ENCODE measurements around the gene RAB4B.
A peak's percentile ranks its signal among the peaks of the same experiment; 100 is the strongest.
"Not testable (repeated sequence)": the region's sequence is repeated elsewhere in the genome, so short reads cannot be mapped to it uniquely, and the experiment has no call there.

RAB4B gene

DNA sequence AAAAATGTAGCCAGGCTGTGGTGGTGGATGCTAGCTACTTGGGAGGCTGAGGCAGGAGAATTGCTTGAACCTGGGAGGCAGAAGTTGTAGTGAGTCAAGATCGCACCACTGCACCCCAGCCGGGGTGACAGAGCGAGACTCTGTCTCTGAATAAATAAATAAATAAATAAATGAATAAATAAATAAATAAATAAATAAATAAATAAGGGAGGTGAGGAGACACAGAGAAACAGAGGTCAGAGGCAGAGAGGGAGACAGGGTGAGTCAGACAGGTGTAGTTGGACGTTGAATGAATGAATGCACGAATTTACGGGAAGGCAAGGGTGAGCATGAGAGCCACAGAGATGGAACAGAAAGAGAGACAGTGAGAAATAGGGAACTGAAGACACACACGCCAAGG, 3.1 kb downstream of the RAB4B start:
- DNase-seq: no peak

- no peak for DNase-seq
These were observed 5.7 kb downstream of the RAB4B start for GRCh38 chr19:40783711-40784110.

DNA sequence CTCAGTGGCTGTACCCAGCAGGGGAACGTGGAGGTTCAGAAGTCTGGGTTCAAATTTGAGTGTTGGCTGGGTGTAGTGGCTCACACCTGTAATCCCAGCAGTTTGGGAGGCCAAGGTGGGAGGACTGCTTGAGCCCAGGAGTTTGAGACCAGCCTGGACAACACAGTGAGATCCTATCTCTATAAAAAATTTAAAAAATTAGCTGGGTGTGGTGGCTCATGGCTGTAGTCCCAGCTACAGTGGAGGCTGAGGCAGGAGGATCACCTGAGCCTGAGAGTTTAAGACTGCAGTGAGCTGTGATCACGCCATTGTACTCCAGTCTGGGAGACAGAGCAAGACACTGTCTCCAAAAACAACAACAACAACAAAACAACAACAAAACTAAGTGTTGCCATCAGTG, 6.1 kb downstream of the RAB4B start:
- not testable (repeated sequence) for DNase-seq

- DNase-seq: no peak
These were observed 7.5 kb downstream of the RAB4B start for GRCh38 chr19:40785526-40785925.

DNA sequence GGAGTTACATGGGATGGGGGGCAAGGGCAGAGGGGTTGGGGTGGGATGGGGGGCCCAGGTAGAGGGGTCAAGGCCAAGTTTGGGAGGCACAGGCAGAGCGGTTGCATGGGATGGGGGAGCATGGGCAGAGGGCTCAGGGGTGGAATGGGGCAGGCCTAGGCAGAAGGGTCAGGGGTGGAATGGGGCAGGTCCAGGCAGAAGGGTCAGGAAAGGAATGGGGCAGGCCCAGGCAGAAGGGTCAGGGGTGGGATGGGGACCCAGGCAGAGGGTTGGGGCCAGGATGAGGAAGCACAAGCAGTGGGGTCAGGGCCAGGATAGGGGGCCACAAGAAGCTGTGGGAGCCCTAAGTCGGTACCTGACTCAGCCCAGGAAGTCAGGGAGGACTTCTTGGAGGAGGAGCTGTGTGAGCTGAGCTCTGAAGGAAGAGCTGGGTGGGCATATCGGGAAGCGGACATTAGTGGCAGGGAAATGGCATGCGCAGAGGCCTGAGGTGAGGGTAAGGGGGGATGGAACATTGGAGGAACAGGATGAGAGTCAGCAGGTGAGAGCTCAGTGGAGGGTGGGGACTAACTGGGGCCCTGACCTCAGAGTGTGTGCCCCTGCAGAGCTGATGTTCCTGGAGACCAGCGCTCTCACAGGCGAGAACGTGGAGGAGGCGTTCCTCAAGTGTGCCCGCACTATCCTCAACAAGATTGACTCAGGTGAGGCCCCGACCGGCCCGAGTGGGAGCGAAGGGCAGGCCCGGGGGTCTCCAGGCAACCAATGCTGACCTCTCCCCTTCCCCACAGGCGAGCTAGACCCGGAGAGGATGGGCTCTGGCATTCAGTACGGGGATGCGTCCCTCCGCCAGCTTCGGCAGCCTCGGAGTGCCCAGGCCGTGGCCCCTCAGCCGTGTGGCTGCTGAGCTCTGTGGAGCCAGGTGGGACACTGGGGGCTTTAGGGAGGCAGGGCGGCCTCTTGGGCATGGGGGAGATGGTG, 8.3 kb downstream of the RAB4B start:
- DNase-seq: no peak

GRCh38 chr19:40791349-40791748, 13.3 kb downstream of the RAB4B start:
- DNase-seq: no peak

DNA sequence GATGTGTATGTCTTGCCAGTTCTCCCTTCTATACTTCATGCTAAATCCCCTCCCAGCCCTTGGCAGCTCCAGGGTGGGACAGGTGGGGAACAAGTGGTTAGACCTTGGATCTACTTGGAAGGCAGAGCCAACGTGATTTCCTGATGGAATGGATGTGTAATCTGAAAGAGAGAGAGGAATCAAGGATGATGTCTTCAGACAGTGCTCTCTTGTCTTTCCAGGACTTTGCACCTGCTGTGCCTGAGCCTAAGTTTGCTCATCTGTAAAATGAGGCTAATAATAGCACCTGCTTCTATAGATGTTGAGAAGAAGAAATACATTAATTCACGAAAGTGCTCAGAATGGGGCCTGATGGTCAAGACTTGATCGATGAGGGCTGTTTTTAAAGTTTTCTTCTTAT, 13.9 kb downstream of the RAB4B start:
- no peak for DNase-seq

GRCh38 chr19:40797166-40797962, 19.3 kb downstream of the RAB4B start:
- no peak for DNase-seq

DNA sequence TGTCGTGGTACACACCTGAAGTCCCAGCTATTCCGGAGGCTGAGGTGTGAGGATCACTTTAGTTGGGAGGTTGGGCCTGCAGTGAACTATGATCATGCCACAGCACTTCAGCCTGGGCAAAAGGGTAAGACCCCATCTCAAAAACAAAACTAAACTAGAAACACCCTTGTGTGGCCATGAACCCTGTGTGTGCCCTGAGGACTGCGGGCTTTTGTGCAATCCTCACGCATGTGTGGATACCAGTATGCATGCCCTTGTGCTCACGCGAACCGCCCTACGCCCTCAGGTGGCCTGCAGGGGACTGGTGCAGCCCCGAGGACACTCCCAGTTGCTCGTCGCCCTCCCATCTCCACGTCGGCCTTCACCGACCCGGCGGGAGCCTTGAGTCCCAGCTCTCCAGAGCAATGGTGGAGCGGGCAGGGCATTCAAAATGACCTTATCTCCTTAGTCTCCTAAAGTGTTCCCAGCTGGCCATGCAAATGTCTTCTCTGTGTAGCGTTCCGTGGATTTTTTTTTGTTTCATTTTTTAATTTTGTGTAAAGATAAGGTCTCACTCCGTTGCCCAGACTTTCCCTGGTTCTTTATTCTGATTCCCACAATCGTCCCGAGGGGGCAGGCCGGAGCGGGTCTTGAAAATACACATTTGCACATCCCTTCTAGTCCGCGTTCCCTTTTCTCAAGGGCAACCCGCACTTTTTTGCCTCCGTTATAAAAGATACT, 20.1 kb downstream of the RAB4B start:
- DNase-seq: peak; percentile 43 to 62

GRCh38 chr19:40798683-40799557, 20.9 kb downstream of the RAB4B start, which contains the start of gene EGLN2:
Gene EGLN2, plus strand, starts transcription at chr19:40799191. Its CDS starts 1,382 bp downstream, at chr19:40800573.
- peak; percentile 99 to 100 for DNase-seq

- no peak for DNase-seq
These were observed 21.7 kb downstream of the RAB4B start for GRCh38 chr19:40799558-40800338.

- no peak for DNase-seq
These were observed 22.4 kb downstream of the RAB4B start for GRCh38 chr19:40800339-40800996.

- no peak for DNase-seq
These were observed 22.9 kb downstream of the RAB4B start for GRCh38 chr19:40800997-40801377.

DNA sequence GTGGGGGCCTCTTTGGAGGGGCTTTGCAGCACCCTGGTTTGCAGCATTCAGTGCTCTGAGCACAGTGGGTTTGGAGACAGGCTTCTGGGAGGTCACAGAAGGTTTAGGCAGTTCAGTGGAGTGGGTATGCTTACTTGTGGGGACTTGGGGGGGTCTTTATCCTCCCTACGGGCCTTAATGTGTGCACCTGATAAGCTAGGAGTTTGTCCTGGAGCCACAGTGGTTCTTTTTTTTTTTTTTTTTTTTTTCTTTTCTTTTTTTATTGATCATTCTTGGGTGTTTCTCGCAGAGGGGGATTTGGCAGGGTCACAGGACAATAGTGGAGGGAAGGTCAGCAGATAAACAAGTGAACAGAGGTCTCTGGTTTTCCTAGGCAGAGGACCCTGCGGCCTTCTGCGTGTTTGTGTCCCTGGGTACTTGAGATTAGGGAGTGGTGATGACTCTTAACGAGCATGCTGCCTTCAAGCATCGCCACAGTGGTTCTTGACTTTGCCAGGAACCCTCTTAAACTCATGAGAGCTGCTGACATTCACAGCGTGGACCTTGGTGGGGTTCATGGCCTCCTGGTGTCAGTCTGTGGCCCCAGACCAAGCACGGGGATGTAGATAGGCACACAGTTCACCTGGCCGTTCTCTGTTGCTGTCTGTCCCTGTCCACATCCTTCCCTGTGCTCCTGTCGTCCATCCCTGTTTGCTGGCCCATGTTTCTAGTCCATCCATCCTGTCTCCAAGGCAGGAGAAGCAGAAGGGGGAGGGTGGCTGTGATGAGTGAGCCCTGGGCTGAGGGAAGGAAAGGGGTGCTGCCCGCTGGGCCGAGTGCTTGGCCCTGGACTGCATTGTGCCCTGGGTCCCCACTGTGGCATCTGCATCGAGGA, 23.6 kb downstream of the RAB4B start:
- no peak for DNase-seq

DNA sequence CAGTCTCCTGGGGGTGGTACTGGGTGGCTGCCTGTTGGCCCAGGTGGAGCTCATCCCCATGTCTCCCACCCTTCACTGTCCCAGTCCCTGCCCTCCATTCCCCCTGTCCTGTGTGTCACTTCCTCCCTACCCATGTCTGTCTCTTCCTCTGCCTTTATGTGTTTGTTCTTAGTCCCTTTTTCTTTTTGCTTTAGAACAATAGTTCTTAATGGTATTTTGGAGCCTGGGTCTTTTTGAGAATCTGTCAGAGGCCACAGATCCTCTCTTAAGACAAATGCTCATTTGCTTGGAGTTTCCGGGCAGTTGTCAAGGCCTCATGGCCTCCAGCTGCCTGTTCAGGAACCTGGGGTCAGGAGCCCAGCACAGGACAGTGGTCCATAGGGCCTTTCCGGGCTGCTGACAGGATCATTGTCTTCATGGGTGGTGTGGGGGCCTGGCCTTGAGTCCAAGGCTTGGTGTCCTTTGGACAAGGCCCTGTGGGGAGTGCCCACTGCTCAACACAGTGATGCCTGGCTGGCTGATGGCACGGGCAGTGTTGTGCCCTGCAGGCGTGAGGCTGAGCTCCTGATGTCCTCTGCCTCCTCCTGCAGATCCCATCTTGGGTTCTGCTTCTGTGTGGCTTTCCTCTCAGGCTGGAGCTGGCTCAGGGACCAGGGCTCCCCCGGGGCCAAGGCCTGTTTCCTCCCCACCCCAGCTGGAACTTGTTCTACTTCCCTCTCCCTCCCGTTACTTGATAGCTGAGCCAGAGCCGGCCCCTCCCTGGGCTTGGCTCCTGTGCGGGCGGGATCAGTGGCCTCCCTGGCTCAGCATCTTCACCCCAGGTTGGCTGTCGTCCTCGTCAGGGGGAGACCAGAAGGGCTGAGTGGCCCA, 24.5 kb downstream of the RAB4B start:
- DNase-seq: no peak

DNA sequence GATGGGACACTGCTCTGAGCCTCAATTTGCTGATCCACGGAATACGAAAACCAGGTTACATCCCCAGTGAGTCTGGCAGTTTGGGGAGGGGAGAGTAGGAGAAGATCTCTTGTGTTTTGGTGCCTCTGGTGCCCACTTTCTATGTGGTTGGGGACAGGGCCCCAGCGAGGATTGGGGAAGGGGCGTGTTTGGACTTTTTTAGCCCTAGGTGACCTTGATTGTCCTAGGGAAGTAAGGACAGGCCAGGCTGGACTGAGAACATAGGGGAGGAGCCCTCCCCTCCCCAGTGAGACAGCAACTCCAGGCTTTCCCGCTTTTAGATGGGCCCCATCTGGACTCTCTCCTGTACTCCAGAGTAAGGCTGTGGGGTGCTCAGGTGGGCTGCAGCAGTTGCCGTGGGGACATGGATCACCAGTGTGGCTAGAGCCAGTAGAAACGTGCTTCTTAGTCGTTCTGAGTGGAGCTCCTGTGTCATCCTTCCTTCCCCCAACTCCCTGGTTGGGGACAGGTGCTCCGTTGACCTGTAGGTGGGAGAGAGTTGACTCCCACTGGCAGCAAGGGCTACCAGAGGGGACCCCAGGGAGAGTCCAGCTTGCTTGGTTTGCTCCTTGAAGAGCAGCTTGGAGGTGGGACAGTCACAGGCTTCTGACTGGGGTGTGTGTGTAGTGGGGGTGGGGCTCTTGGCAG, 25.3 kb downstream of the RAB4B start:
- no peak for DNase-seq

DNA sequence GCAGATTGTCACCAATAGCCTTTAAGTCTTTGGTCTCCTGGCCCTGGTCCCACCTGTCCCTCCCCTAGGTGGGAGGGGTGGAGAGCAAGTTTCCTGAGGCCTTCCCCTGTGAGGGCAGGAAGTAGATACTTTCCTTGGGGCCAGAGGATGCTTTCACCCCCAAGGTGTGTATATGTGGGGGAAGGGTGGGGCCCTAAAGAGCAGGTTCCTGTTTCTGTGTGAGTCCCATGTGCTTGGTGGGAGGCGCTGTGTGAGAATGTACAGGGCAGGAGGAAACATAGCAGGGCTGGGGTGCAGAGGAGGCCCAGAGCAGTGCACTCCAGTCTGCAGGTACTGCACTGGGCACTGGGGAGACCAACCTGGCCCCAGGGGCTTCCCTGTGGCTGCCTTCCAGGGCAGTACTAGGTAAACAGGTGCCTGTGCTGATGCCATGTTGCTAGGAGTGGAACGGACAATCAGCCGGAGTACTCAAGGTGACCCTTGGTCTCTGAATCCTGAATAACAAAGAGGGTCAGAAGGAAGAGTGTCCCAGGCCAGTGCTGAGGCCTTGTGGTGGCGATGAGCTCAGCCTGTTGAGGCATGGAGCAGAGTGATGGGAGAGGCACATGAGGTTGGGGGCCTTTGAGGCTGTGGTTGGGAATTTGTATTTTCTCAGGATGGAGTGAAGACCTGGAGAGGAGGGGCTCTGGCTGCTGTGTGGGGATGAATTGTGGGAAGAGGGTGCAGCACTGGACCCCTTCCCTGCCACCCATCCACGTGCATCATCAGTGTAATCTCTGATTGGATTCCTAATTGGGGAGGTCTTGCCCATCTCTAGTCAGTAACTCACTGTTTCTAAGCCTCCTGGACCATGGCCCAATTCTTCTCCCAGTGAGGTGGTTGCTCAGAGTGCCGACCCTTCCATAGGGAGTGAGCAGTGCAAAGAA, 26.1 kb downstream of the RAB4B start:
- no peak for DNase-seq
